Parathyroid adenoma (tissue), 2 donors: ENCODE measurements around the gene DNAI1.

ENCODE experiments used
- H2AFZ ChIP-seq: fragments of 300-600 bp; sonication (generic); one replicate; pipeline ENCODE4 v1.7.0; 2017; ENCODE audit warnings: antibody characterized with exemption, mild to moderate bottlenecking
- H3K27ac ChIP-seq: fragments of 300-600 bp; sonication (generic); one replicate; pipeline ENCODE4 v1.7.0; 2017
- H3K27me3 ChIP-seq: fragments of 300-600 bp; sonication (generic); one replicate; pipeline ENCODE4 v1.7.0; 2017; ENCODE audit warnings: low read length; ENCODE audit not compliant: control insufficient read depth, insufficient read depth
- H3K36me3 ChIP-seq: fragments of 300-600 bp; sonication (generic); one replicate; pipeline ENCODE4 v1.7.0; 2017; ENCODE audit warnings: low read length; ENCODE audit not compliant: control insufficient read depth, insufficient read depth
- H3K4me1 ChIP-seq: fragments of 300-600 bp; sonication (generic); one replicate; pipeline ENCODE4 v1.7.0; 2017; ENCODE audit warnings: control low read depth
- H3K4me2 ChIP-seq: fragments of 300-600 bp; sonication (generic); one replicate; pipeline ENCODE4 v1.7.0; 2017; ENCODE audit warnings: low read length
- H3K4me3 ChIP-seq: fragments of 300-600 bp; sonication (generic); one replicate; pipeline ENCODE4 v1.7.0; 2017; ENCODE audit warnings: low read depth, low read length
- H3K79me2 ChIP-seq: fragments of 300-600 bp; sonication (generic); one replicate; pipeline ENCODE4 v1.7.0; 2017; ENCODE audit warnings: control low read depth
- H3K9ac ChIP-seq: fragments of 300-600 bp; sonication (generic); one replicate; pipeline ENCODE4 v1.7.0; 2017; ENCODE audit warnings: mild to moderate bottlenecking
- H3K9me3 ChIP-seq: fragments of 300-600 bp; sonication (generic); one replicate; pipeline ENCODE4 v1.7.0; 2017; ENCODE audit warnings: low read length; ENCODE audit not compliant: control insufficient read depth
- TF ChIP-seq, protein P1 (sequence below): fragments of 300-600 bp; sonication (generic); IDR thresholded peaks from one replicate; pipeline ENCODE4 v1.7.0; 2017; ENCODE audit warnings: antibody characterized with exemption, mild to moderate bottlenecking
- donor health status: primary hyperparathyroidism.

The DNAI1 gene

GRCh38 chr9:34454571-34455065 is 4.0 kb upstream of the DNAI1 start:
- no peak overlapping the region for H3K27ac ChIP-seq
- H3K4me1 ChIP-seq: no peaks in the 10 kb centered on the region

GRCh38 chr9:34456151-34456550 is 2.5 kb upstream of the DNAI1 start:
- Histone ChIP-seq H3K4me1 (no peaks in the 10 kb centered on the region), H3K4me2 (no peak overlapping the region), H3K4me3 (no peak overlapping the region), H3K27me3 (no peaks in the 10 kb centered on the region), H3K9ac (no peak overlapping the region), H3K36me3 (no peaks in the 10 kb centered on the region), H3K27ac (no peak overlapping the region), H2AFZ (no peak overlapping the region), H3K79me2 (peaks cover 20% of the 10 kb centered on the region), H3K9me3 (no peaks in the 10 kb centered on the region)
- TF ChIP-seq, protein P1, sequence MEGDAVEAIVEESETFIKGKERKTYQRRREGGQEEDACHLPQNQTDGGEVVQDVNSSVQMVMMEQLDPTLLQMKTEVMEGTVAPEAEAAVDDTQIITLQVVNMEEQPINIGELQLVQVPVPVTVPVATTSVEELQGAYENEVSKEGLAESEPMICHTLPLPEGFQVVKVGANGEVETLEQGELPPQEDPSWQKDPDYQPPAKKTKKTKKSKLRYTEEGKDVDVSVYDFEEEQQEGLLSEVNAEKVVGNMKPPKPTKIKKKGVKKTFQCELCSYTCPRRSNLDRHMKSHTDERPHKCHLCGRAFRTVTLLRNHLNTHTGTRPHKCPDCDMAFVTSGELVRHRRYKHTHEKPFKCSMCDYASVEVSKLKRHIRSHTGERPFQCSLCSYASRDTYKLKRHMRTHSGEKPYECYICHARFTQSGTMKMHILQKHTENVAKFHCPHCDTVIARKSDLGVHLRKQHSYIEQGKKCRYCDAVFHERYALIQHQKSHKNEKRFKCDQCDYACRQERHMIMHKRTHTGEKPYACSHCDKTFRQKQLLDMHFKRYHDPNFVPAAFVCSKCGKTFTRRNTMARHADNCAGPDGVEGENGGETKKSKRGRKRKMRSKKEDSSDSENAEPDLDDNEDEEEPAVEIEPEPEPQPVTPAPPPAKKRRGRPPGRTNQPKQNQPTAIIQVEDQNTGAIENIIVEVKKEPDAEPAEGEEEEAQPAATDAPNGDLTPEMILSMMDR: no peak

More at GRCh38 chr9:34454571-34455065, 4.0 kb upstream of the DNAI1 start:
- no peak overlapping the region for H3K4me2 ChIP-seq
- TF ChIP-seq, protein P1: no peak
- peaks cover 20% of the 10 kb centered on the region for H3K79me2 ChIP-seq
- H3K9me3 ChIP-seq: no peaks in the 10 kb centered on the region
- no peaks in the 10 kb centered on the region for H3K36me3 ChIP-seq
- no peak overlapping the region for H3K4me3 ChIP-seq
- no peak overlapping the region for H3K9ac ChIP-seq
- no peaks in the 10 kb centered on the region for H3K27me3 ChIP-seq
- no peak overlapping the region for H2AFZ ChIP-seq

GRCh38 chr9:34456746-34457145 is 1.9 kb upstream of the DNAI1 start:
- H3K4me2 ChIP-seq: peak overlapping the region; percentile 92
- H3K27ac ChIP-seq: peak overlapping the region; percentile 24
- H3K4me3 ChIP-seq: peak overlapping the region; percentile 71
- H3K27me3 ChIP-seq: no peaks in the 10 kb centered on the region
- no peaks in the 10 kb centered on the region for H3K4me1 ChIP-seq
- H3K9me3 ChIP-seq: no peaks in the 10 kb centered on the region
- H3K36me3 ChIP-seq: no peaks in the 10 kb centered on the region
- TF ChIP-seq, protein P1: no peak
- H3K9ac ChIP-seq: no peak overlapping the region
- no peak overlapping the region for H2AFZ ChIP-seq
- H3K79me2 ChIP-seq: peaks cover 20% of the 10 kb centered on the region

GRCh38 chr9:34457266-34458012 is 1.2 kb upstream of the DNAI1 start:
- H3K36me3 ChIP-seq: no peaks in the 10 kb centered on the region
- peak overlapping the region; percentile 35 for H3K9ac ChIP-seq
- TF ChIP-seq, protein P1: no peak
- no peaks in the 10 kb centered on the region for H3K27me3 ChIP-seq
- H3K27ac ChIP-seq: peak overlapping the region; percentile 24
- H3K4me1 ChIP-seq: no peaks in the 10 kb centered on the region
- H3K4me2 ChIP-seq: peak overlapping the region; percentile 92
- H3K79me2 ChIP-seq: peaks cover 16% of the 10 kb centered on the region
- no peaks in the 10 kb centered on the region for H3K9me3 ChIP-seq
- peak overlapping the region; percentile 72 for H2AFZ ChIP-seq
- peak overlapping the region; percentile 71 for H3K4me3 ChIP-seq

DNA sequence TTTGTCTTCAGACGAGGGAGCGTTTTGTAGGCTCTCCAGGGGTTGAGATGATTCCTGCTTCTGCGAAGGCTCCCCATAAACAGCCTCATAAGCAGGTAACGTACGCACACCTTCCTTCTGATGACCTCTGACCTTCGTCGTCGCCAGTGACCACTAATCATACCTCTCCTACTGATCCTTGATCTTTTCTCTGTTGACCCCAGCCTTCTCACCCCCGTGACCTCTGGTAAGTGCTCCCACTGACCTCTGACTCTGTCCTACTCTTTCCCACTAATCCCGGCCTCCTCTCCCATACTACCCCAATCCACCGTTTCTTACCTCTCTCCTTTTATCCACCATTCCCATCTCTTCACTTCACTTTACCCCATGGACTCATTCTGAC is 345 bp downstream of the DNAI1 start:
- H3K9me3 ChIP-seq: no peaks in the 10 kb centered on the region
- H3K79me2 ChIP-seq: peaks cover 8% of the 10 kb centered on the region
- H3K27ac ChIP-seq: peak overlapping the region; percentile 8
- peak overlapping the region; percentile 21 for H2AFZ ChIP-seq
- TF ChIP-seq, protein P1: no peak
- no peak overlapping the region for H3K9ac ChIP-seq
- H3K4me2 ChIP-seq: peak overlapping the region; percentile 88
- peak overlapping the region; percentile 71 for H3K4me3 ChIP-seq
- H3K4me1 ChIP-seq: no peaks in the 10 kb centered on the region
- H3K27me3 ChIP-seq: no peaks in the 10 kb centered on the region
- H3K36me3 ChIP-seq: no peaks in the 10 kb centered on the region
